HepG2 (cell line): ENCODE measurements around the gene RAB35. TPM values are rescaled to one million over a fixed set of nuclear protein-coding genes. Genes with fewer than 3 reads are reported as not detected.

Experiments used
- ATAC-seq: fragments of 200-7000 bp; cut with Tn5 transposase; 3 replicates; pipeline ENCODE4 v1.9.1; 2020; ENCODE audit warnings: mild to moderate bottlenecking, moderate library complexity
- BruUV-seq: library from RNA; stranded (reverse); fragments of 400-500 nt; replicated peaks from 2 replicates; lab custom pipeline; 2021; lab: Mats Ljungman, UMichigan
- CTCF ChIA-PET: fragments of 300-600 bp; formaldehyde crosslinking; extraction: SDS; loops from one replicate; lab custom pipeline; 2021; ENCODE audit warnings: low total read pairs, inconsistent platforms, low intra/inter-chr PET ratio; lab: Yijun Ruan, JAX
- POLR2A ChIA-PET: fragments of 350-600 bp; sonication (Branson Sonifier 250); formaldehyde crosslinking; loops from one replicate; lab custom pipeline; 2020; ENCODE audit warnings: antibody characterized with exemption, inconsistent platforms; lab: Yijun Ruan, JAX
- DNase-seq: peaks from one replicate; pipeline ENCODE4 v3.0.0-alpha.2; 2015; ENCODE audit warnings: low spot score
- FAIRE-seq: peaks from 3 replicates; lab custom pipeline; 2011; peaks lifted over from hg19 to GRCh38; lab: Jason Lieb, UNC
- H2AFZ ChIP-seq: one replicate; pipeline ENCODE4 v1.6.1; 2011; ENCODE audit warnings: low read length, inconsistent platforms
- H3K27ac ChIP-seq: fragments of 300-600 bp; 3 replicates; pipeline ENCODE4 v1.8.0; 2011; ENCODE audit warnings: mixed run types, mild to moderate bottlenecking, mixed read lengths, low read length, inconsistent platforms; ENCODE audit not compliant: insufficient read depth; ENCODE audit errors: extremely low read length
- H3K27me3 ChIP-seq, 2 experiments: fragments of 200-600 bp in 1 of 2; 2 replicates in 1 of 2; 3 replicates in 1 of 2; pipeline versions ENCODE4 v1.6.0 to v1.8.0; 2011; ENCODE audit warnings: low read length in 2 of 2, mild to moderate bottlenecking in 2 of 2, moderate library complexity in 2 of 2, inconsistent platforms in 1 of 2; ENCODE audit not compliant: insufficient read depth in 2 of 2, control insufficient read depth in 1 of 2
- H3K36me3 ChIP-seq, 2 experiments: fragments of 200-600 bp in 1 of 2; replicated peaks in 1 of 2; 2 replicates in 1 of 2; 3 replicates in 1 of 2; pipeline versions ENCODE4 v1.5.1 to v1.8.0; 2011; ENCODE audit warnings: low read length in 2 of 2, inconsistent platforms in 1 of 2; ENCODE audit not compliant: insufficient read depth in 2 of 2, control insufficient read depth in 1 of 2
- H3K4me1 ChIP-seq: 2 replicates; pipeline ENCODE4 v1.5.1; 2012; ENCODE audit warnings: low read length, inconsistent platforms; ENCODE audit not compliant: insufficient read depth
- H3K4me2 ChIP-seq: 2 replicates; pipeline ENCODE4 v1.6.0; 2011; ENCODE audit warnings: low read depth, low read length, inconsistent platforms
- H3K4me3 ChIP-seq, 3 experiments: fragments of 200-600 bp in 1 of 3; sonication (generic), shearing (Covaris generic) in 1 of 3; replicated peaks in 1 of 3; 2 replicates each; pipeline ENCODE4 v1.5.1; 2011 to 2016; ENCODE audit warnings: low read length in 3 of 3, inconsistent platforms in 2 of 3, low read depth in 2 of 3, mild to moderate bottlenecking in 2 of 3, control low read depth in 1 of 3, mixed read lengths in 1 of 3; ENCODE audit not compliant: insufficient read depth in 1 of 3
- H3K79me2 ChIP-seq: one replicate; pipeline ENCODE4 v1.6.1; 2011; ENCODE audit warnings: low read length, inconsistent platforms; ENCODE audit not compliant: insufficient read depth
- H3K9ac ChIP-seq: 2 replicates; pipeline ENCODE4 v1.6.0; 2011; ENCODE audit warnings: mild to moderate bottlenecking, low read depth, low read length, inconsistent platforms; ENCODE audit not compliant: insufficient read depth
- H3K9me3 ChIP-seq: 2 replicates; pipeline ENCODE4 v1.5.1; 2012; ENCODE audit warnings: mild to moderate bottlenecking, low read length
- H4K20me1 ChIP-seq: 2 replicates; pipeline ENCODE4 v1.6.0; 2011; ENCODE audit warnings: inconsistent platforms, mild to moderate bottlenecking, low read length, moderate library complexity; ENCODE audit not compliant: insufficient read depth
- GTF3A ChIP-seq: sonication (generic); formaldehyde crosslinking; conservative IDR thresholded peaks from 2 replicates; pipeline ENCODE4 v1.4.0; 2020; ENCODE audit warnings: mild to moderate bottlenecking, missing genetic modification reagents
- HMG20B ChIP-seq: conservative IDR thresholded peaks from 2 replicates; pipeline ENCODE4 v1.6.1; 2016; ENCODE audit warnings: missing genetic modification reagents, missing compliant biosample characterization
- HOXA9 ChIP-seq: sonication (generic); formaldehyde crosslinking; IDR thresholded peaks from 2 replicates; pipeline ENCODE4 v1.8.1; 2022; ENCODE audit warnings: missing genetic modification reagents, mild to moderate bottlenecking, moderate library complexity, borderline replicate concordance
- JUNB ChIP-seq: sonication (generic); formaldehyde crosslinking; IDR thresholded peaks from 2 replicates; pipeline ENCODE4 v1.8.0; 2022; ENCODE audit warnings: missing genetic modification reagents, mild to moderate bottlenecking, borderline replicate concordance
- KDM3A ChIP-seq: IDR thresholded peaks from 2 replicates; pipeline ENCODE4 v1.6.1; 2018; ENCODE audit warnings: low read depth, missing compliant biosample characterization
- KLF16 ChIP-seq, 2 experiments: sonication (generic) in 1 of 2; formaldehyde crosslinking in 1 of 2; IDR thresholded peaks; 2 replicates each; pipeline versions ENCODE4 v1.6.1 to v1.8.0; 2016 to 2023; ENCODE audit warnings: missing genetic modification reagents in 2 of 2, missing compliant biosample characterization in 1 of 2
- RBM22 ChIP-seq: fragments of 200-400 bp; formaldehyde crosslinking; optimal IDR thresholded peaks from 2 replicates; pipeline ENCODE3; 2017; ENCODE audit warnings: mild to moderate bottlenecking, low read length, moderate library complexity
- SATB2 ChIP-seq: sonication (generic); formaldehyde crosslinking; IDR thresholded peaks from 2 replicates; pipeline ENCODE4 v1.5.0; 2020; ENCODE audit warnings: missing genetic modification reagents
- XRCC5 ChIP-seq: fragments of 200-400 bp; formaldehyde crosslinking; optimal IDR thresholded peaks from 2 replicates; pipeline ENCODE3; 2017; ENCODE audit warnings: mild to moderate bottlenecking, low read length
- ZFAT ChIP-seq: sonication (generic); formaldehyde crosslinking; conservative IDR thresholded peaks from 2 replicates; pipeline ENCODE4 v1.8.1; 2023; ENCODE audit warnings: missing genetic modification reagents, inconsistent platforms
- ZMAT3 ChIP-seq: sonication (generic); formaldehyde crosslinking; conservative IDR thresholded peaks from 2 replicates; pipeline ENCODE4 v1.7.0; 2021; ENCODE audit warnings: missing genetic modification reagents
- ZNF460 ChIP-seq: sonication (generic); formaldehyde crosslinking; IDR thresholded peaks from 2 replicates; pipeline ENCODE4 v1.5.1; 2020; ENCODE audit warnings: missing genetic modification reagents, mild to moderate bottlenecking, borderline replicate concordance
- ZNF484 ChIP-seq: sonication (generic); formaldehyde crosslinking; IDR thresholded peaks from 2 replicates; pipeline ENCODE4 v1.5.1; 2020; ENCODE audit warnings: mild to moderate bottlenecking, low read depth, missing genetic modification reagents, borderline replicate concordance
- ZNF670 ChIP-seq: sonication (generic); formaldehyde crosslinking; IDR thresholded peaks from 2 replicates; pipeline ENCODE4 v1.8.0; 2022; ENCODE audit warnings: mild to moderate bottlenecking, missing genetic modification reagents, borderline replicate concordance
- ZNF891 ChIP-seq: sonication (generic); formaldehyde crosslinking; IDR thresholded peaks from 2 replicates; pipeline ENCODE4 v1.5.0; 2020; ENCODE audit warnings: mild to moderate bottlenecking, missing genetic modification reagents
- WGBS: methylation state at CpG from one replicate; pipeline ENCODE4 v1.1.6; 2017; ENCODE audit warnings: low lambda C conversion rate; 5-methylcytosine and 5-hydroxymethylcytosine counted together
- in situ Hi-C: cut with HindIII; loops from 2 replicates; pipeline ENCODE4 v1.10.0; 2017; ENCODE audit warnings: low pct_unique_long_range_greater_than_20kb; ENCODE audit not compliant: extremely low pct_ligation_motif_present
- intact Hi-C: fragments of 100-400 bp; cut with micrococcal nuclease; formaldehyde crosslinking; loops from one replicate; pipeline ENCODE4 v1.10.0; 2022; ENCODE audit not compliant: unreplicated experiment
- polyA plus RNA-seq, 8 experiments: library from polyadenylated mRNA; depleted of rRNA in 3 of 8; stranded (reverse) in 7 of 8; unstranded in 1 of 8; fragments of >200 nt; fragmentation: Illumina TruSeq in 4 of 8; extraction: Trizol in 4 of 8; gene quantifications; 2 replicates each; pipeline versions ENCODE4 v1.2.1 to v1.2.3, GENCODE V29; 2011 to 2016; ENCODE audit warnings: low read depth in 4 of 8, missing spikeins in 1 of 8, mixed read lengths in 1 of 8; ENCODE audit not compliant: insufficient read depth in 1 of 8
- total RNA-seq, 5 experiments: library from RNA; depleted of rRNA; stranded (reverse); fragments of >200 nt; fragmentation: Illumina TruSeq; extraction: Trizol; gene quantifications; 2 replicates each; pipeline ENCODE4 v1.2.3, GENCODE V29; 2016; ENCODE audit warnings: low read depth in 1 of 5
- TF ChIP-seq, protein P1 (sequence below): sonication (generic); formaldehyde crosslinking; IDR thresholded peaks from 2 replicates; pipeline ENCODE4 v1.5.1; 2020; ENCODE audit warnings: mild to moderate bottlenecking, missing genetic modification reagents
- TF ChIP-seq, protein P2 (sequence below): sonication (generic); formaldehyde crosslinking; IDR thresholded peaks from 2 replicates; pipeline ENCODE4 v1.8.1; 2022; ENCODE audit warnings: mild to moderate bottlenecking, missing genetic modification reagents

RAB35 gene
- total and polyA plus RNA-seq, 2 of the 13 experiments (the other 11 are each of a cell fraction or from before 2014, with no cell fraction given) = 25.2 to 29.1 TPM

DNA sequence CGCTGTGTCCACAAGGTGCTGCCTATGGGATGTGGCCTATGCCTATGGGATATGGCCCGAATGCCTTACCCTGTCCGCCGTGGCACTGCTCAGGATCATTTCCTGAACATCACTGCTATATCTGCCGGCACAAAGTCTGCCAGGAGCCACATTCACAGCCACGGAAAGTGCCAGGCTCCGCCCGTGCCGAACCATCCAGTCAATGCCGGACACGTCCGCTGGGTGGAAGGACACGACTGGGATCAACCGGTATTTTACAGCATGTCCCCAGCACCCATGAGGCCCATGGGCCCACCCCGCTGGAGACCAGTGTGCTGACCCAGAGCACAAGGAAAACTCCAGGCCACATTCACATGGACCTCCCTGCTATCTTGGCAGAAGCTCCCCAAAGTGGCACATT lies 14.6 kb upstream of the RAB35 start:
- no peak overlapping the region for H3K27ac ChIP-seq
- no peaks in the 10 kb centered on the region for H3K27me3 ChIP-seq
- H3K4me3 ChIP-seq = no peak overlapping the region
- no peaks in the 10 kb centered on the region for H3K4me1 ChIP-seq
- no peak overlapping the region for H2AFZ ChIP-seq
- H3K9me3 ChIP-seq = no peaks in the 10 kb centered on the region
- BruUV-seq = no TSS peak
- H3K79me2 ChIP-seq = no peaks in the 10 kb centered on the region
- TF ChIP-seq, protein P1, sequence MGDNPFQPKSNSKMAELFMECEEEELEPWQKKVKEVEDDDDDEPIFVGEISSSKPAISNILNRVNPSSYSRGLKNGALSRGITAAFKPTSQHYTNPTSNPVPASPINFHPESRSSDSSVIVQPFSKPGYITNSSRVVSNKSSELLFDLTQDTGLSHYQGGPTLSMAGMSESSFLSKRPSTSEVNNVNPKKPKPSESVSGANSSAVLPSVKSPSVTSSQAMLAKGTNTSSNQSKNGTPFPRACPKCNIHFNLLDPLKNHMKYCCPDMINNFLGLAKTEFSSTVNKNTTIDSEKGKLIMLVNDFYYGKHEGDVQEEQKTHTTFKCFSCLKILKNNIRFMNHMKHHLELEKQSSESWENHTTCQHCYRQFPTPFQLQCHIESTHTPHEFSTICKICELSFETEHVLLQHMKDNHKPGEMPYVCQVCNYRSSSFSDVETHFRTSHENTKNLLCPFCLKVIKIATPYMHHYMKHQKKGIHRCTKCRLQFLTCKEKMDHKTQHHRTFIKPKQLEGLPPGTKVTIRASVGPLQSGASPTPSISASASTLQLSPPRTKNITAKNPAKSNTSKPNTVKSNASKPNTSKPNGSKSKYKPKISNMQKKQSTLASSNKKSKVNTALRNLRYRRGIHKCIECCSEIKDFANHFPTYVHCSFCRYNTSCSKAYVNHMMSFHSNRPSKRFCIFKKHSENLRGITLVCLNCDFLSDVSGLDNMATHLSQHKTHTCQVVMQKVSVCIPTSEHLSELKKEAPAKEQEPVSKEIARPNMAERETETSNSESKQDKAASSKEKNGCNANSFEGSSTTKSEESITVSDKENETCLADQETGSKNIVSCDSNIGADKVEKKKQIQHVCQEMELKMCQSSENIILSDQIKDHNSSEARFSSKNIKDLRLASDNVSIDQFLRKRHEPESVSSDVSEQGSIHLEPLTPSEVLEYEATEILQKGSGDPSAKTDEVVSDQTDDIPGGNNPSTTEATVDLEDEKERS (CRISPR knock-in tag) = no peak
- TF ChIP-seq SATB2 (CRISPR knock-in tag) (no peak), KDM3A (CRISPR knock-in tag) (no peak)
- TF ChIP-seq, protein P2, sequence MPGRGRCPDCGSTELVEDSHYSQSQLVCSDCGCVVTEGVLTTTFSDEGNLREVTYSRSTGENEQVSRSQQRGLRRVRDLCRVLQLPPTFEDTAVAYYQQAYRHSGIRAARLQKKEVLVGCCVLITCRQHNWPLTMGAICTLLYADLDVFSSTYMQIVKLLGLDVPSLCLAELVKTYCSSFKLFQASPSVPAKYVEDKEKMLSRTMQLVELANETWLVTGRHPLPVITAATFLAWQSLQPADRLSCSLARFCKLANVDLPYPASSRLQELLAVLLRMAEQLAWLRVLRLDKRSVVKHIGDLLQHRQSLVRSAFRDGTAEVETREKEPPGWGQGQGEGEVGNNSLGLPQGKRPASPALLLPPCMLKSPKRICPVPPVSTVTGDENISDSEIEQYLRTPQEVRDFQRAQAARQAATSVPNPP = no peak
- peaks cover 52 to 89% of the 10 kb centered on the region in 2 experiments for H3K36me3 ChIP-seq
- DNase-seq (no peak), FAIRE-seq (no peak), ATAC-seq (no peak)
- ChIA-PET POLR2A (no interaction called here), CTCF (no interaction called here)
- H3K9ac ChIP-seq = no peak overlapping the region
- H4K20me1 ChIP-seq = no peaks in the 10 kb centered on the region
- intact Hi-C loops (no loop called here), in situ Hi-C loops (no loop called here)
- H3K4me2 ChIP-seq = no peak overlapping the region
- WGBS = 97% methylated on average over 15 of the region's 15 CpGs

DNA sequence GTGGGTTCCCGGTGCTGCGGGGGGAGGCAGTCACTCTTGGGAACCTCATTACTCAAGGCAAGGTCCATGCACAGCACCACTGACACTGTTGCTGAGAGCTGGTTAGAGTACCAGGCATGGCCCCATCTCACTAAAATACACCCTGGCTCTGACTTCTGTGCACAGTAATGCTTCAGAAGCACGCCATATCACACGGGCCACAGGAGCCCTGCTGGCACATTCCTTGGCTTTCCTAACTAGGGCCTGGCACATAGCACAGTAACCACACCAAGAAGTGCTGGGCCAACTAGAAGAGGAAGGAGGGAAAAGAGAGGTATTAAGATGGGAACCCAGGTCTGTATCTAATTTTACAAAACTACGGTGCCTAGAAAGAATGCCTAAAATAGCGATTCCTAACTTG lies 13.5 kb upstream of the RAB35 start:
- Histone ChIP-seq H3K27me3 (no peaks in the 10 kb centered on the region), H3K79me2 (no peaks in the 10 kb centered on the region), H3K36me3 (peaks cover 53 to 85% of the 10 kb centered on the region in 2 experiments), H4K20me1 (no peaks in the 10 kb centered on the region), H3K4me3 (no peak overlapping the region), H3K4me1 (no peaks in the 10 kb centered on the region), H3K9me3 (no peaks in the 10 kb centered on the region), H2AFZ (no peak overlapping the region), H3K4me2 (no peak overlapping the region), H3K27ac (no peak overlapping the region), H3K9ac (no peak overlapping the region)
- no peak for DNase-seq
- WGBS = 96% methylated on average over 4 of the region's 6 CpGs
- intact Hi-C loops = no loop called here
- FAIRE-seq = no peak
- no peak for ATAC-seq
- BruUV-seq = no TSS peak
- ChIA-PET POLR2A (no interaction called here), CTCF (no interaction called here)
- in situ Hi-C loops = no loop called here
- TF ChIP-seq RBM22 (no peak), ZNF484 (CRISPR knock-in tag) (no peak), JUNB (CRISPR knock-in tag) (no peak), KLF16 (CRISPR knock-in tag; IDR thresholded peaks at IDR 0.05) (no peak), GTF3A (CRISPR knock-in tag) (no peak), HMG20B (CRISPR knock-in tag) (no peak), ZFAT (CRISPR knock-in tag) (no peak), ZNF891 (CRISPR knock-in tag) (no peak), XRCC5 (no peak), ZMAT3 (CRISPR knock-in tag) (no peak), ZNF670 (CRISPR knock-in tag) (no peak), ZNF460 (CRISPR knock-in tag) (no peak), HOXA9 (CRISPR knock-in tag) (no peak)
